PC-9 (cell line): ENCODE data around the gene RFTN1.

Source experiments
- EZH2 ChIP-seq: fragments of 200-600 bp; sonication (generic); IDR thresholded peaks from 2 replicates; pipeline ENCODE4 v1.8.0; 2017; ENCODE audit warnings: antibody characterized with exemption, low read depth
- TF ChIP-seq, protein P1 (sequence below): fragments of 200-600 bp; sonication (generic); conservative IDR thresholded peaks from 2 replicates; pipeline ENCODE4 v1.6.1; 2017; ENCODE audit warnings: mixed run types, antibody characterized with exemption, mild to moderate bottlenecking, moderate library complexity

DNA sequence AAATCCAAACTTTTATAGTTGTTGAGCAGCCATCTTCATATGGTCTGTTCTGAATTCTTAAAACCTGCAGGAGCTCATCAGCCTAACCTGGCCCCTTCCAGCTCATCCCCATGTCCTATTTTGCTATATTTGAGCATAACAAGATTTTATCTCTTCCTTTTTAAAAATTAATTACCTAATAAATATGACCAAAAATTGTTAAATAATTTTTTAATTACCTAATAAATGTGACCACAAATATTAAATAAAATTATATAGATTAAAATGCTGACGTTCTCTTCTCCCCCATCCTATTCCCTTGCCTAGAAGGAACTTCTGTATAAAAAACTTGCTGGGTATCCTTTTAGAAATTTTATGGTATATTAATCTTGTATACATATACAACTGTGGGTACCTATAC is 204.8 kb downstream of the RFTN1 start:
- TF ChIP-seq, protein P1, sequence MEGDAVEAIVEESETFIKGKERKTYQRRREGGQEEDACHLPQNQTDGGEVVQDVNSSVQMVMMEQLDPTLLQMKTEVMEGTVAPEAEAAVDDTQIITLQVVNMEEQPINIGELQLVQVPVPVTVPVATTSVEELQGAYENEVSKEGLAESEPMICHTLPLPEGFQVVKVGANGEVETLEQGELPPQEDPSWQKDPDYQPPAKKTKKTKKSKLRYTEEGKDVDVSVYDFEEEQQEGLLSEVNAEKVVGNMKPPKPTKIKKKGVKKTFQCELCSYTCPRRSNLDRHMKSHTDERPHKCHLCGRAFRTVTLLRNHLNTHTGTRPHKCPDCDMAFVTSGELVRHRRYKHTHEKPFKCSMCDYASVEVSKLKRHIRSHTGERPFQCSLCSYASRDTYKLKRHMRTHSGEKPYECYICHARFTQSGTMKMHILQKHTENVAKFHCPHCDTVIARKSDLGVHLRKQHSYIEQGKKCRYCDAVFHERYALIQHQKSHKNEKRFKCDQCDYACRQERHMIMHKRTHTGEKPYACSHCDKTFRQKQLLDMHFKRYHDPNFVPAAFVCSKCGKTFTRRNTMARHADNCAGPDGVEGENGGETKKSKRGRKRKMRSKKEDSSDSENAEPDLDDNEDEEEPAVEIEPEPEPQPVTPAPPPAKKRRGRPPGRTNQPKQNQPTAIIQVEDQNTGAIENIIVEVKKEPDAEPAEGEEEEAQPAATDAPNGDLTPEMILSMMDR = no peak
- TF ChIP-seq EZH2 = no peak
